Smooth muscle cell (in vitro differentiated cells): ENCODE results near the gene ADGRG4. TPM values are rescaled to one million over a fixed set of nuclear protein-coding genes. Genes with fewer than 3 reads are reported as not detected.

ENCODE experiments used
- DNase-seq: peaks from one replicate; lab custom pipeline; 2025; ENCODE audit not compliant: unreplicated experiment; lab: John Stamatoyannopoulos, UW
- H2AFZ ChIP-seq: fragments of 200-600 bp; sonication (generic); 2 replicates; pipeline ENCODE4 v1.6.0; 2016; ENCODE audit warnings: antibody characterized with exemption, low read depth, mild to moderate bottlenecking
- H3F3A ChIP-seq: fragments of 200-600 bp; sonication (generic); 2 replicates; pipeline ENCODE4 v1.6.0; 2017; ENCODE audit warnings: antibody characterized with exemption, low read depth
- H3K27ac ChIP-seq: fragments of 200-600 bp; sonication (generic); 2 replicates; pipeline ENCODE4 v1.5.1; 2016; ENCODE audit warnings: low read depth, mild to moderate bottlenecking
- H3K27me3 ChIP-seq: fragments of 200-600 bp; sonication (generic); 2 replicates; pipeline ENCODE4 v1.6.1; 2016; ENCODE audit warnings: low read depth, mild to moderate bottlenecking
- H3K36me3 ChIP-seq: fragments of 200-600 bp; sonication (generic); 2 replicates; pipeline ENCODE4 v1.5.1; 2016; ENCODE audit warnings: low read depth
- H3K4me1 ChIP-seq: fragments of 200-600 bp; sonication (generic); 2 replicates; pipeline ENCODE4 v1.5.1; 2016; ENCODE audit warnings: low read depth
- H3K4me2 ChIP-seq: fragments of 200-600 bp; sonication (generic); 2 replicates; pipeline ENCODE4 v1.6.0; 2016; ENCODE audit warnings: mild to moderate bottlenecking
- H3K4me3 ChIP-seq: fragments of 200-600 bp; sonication (generic); 2 replicates; pipeline ENCODE4 v1.5.1; 2016; ENCODE audit warnings: mild to moderate bottlenecking
- H3K79me2 ChIP-seq: fragments of 200-600 bp; sonication (generic); 2 replicates; pipeline ENCODE4 v1.6.0; 2016; ENCODE audit warnings: low read depth, mild to moderate bottlenecking
- H3K9ac ChIP-seq: fragments of 200-600 bp; sonication (generic); 2 replicates; pipeline ENCODE4 v1.6.0; 2016; ENCODE audit warnings: low read depth
- H3K9me3 ChIP-seq: fragments of 200-600 bp; sonication (generic); replicated peaks from 2 replicates; pipeline ENCODE4 v1.5.1; 2016; ENCODE audit warnings: low read depth
- H4K20me1 ChIP-seq: fragments of 200-600 bp; sonication (generic); 2 replicates; pipeline ENCODE4 v1.6.0; 2016; ENCODE audit warnings: low read depth
- CTCF ChIP-seq: fragments of 200-600 bp; sonication (generic); IDR thresholded peaks from 2 replicates; pipeline ENCODE4 v1.5.1; 2017; ENCODE audit warnings: borderline replicate concordance, mild to moderate bottlenecking, antibody characterized with exemption; ENCODE audit not compliant: insufficient read depth, poor library complexity, severe bottlenecking
- whole genome bisulfite sequencing: methylation state at CpG from one replicate; pipeline ENCODE4 v1.1.7; 2016; ENCODE audit warnings: low lambda C conversion rate; 5-methylcytosine and 5-hydroxymethylcytosine counted together
- polyA plus RNA-seq: library from polyadenylated mRNA; unstranded; fragments of >200 nt; fragmentation: Nextera tagmentation; extraction: Ambion mirVana; gene quantifications from 2 replicates; pipeline ENCODE4 v1.2.1, GENCODE V29; 2016
- total RNA-seq: library from RNA; depleted of rRNA; stranded (reverse); fragments of >200 nt; gene quantifications from 2 replicates; pipeline ENCODE4 v1.2.3, GENCODE V29; 2014

The ADGRG4 gene
- total and polyA plus RNA-seq, 2 experiments from 2014 or later, result not detected

GRCh38 chrX:136318156-136318555 lies 17.4 kb downstream of the ADGRG4 start:
- Histone ChIP-seq H3K79me2 (no peaks in the 10 kb centered on the region), H3K9me3 (no peaks in the 10 kb centered on the region)

GRCh38 chrX:136318895-136319597 lies 18.3 kb downstream of the ADGRG4 start:
- Histone ChIP-seq H4K20me1 (no peaks in the 10 kb centered on the region), H3K9me3 (no peaks in the 10 kb centered on the region), H3K36me3 (no peaks in the 10 kb centered on the region), H3K27ac (no peak overlapping the region), H3K27me3 (no peaks in the 10 kb centered on the region), H3K4me1 (no peaks in the 10 kb centered on the region), H3K4me3 (no peak overlapping the region), H3K4me2 (no peak overlapping the region), H3K9ac (no peak overlapping the region), H3K79me2 (no peaks in the 10 kb centered on the region), H2AFZ (no peak overlapping the region), H3F3A (no peaks in the 10 kb centered on the region)
- DNase-seq, result no peak
- 83% methylated on average over 8 of the region's 8 CpGs for WGBS
- no peak for TF ChIP-seq CTCF

More at GRCh38 chrX:136318156-136318555, 17.4 kb downstream of the ADGRG4 start:
- TF ChIP-seq CTCF, result no peak
- H3K36me3 ChIP-seq, result no peaks in the 10 kb centered on the region
- no peak overlapping the region for H3K4me2 ChIP-seq
- H3F3A ChIP-seq, result no peaks in the 10 kb centered on the region
- WGBS, result 88% methylated on average over 2 of the region's 2 CpGs
- no peak overlapping the region for H2AFZ ChIP-seq
- no peaks in the 10 kb centered on the region for H3K27me3 ChIP-seq
- H3K4me1 ChIP-seq, result no peaks in the 10 kb centered on the region
- no peak overlapping the region for H3K4me3 ChIP-seq
- H3K9ac ChIP-seq, result no peak overlapping the region
- DNase-seq, result no peak
- H4K20me1 ChIP-seq, result no peaks in the 10 kb centered on the region
- H3K27ac ChIP-seq, result no peak overlapping the region

GRCh38 chrX:136319600-136319999 lies 18.8 kb downstream of the ADGRG4 start:
- no peak for TF ChIP-seq CTCF
- no peak overlapping the region for H2AFZ ChIP-seq
- H3F3A ChIP-seq, result no peaks in the 10 kb centered on the region
- no peaks in the 10 kb centered on the region for H3K27me3 ChIP-seq
- H3K36me3 ChIP-seq, result no peaks in the 10 kb centered on the region
- H3K4me3 ChIP-seq, result no peak overlapping the region
- no peak overlapping the region for H3K4me2 ChIP-seq
- H4K20me1 ChIP-seq, result no peaks in the 10 kb centered on the region
- no peaks in the 10 kb centered on the region for H3K4me1 ChIP-seq
- no peaks in the 10 kb centered on the region for H3K79me2 ChIP-seq
- no peak for DNase-seq
- no peak overlapping the region for H3K9ac ChIP-seq
- H3K27ac ChIP-seq, result no peak overlapping the region
- H3K9me3 ChIP-seq, result no peaks in the 10 kb centered on the region

GRCh38 chrX:136321532-136321931 lies 20.8 kb downstream of the ADGRG4 start:
- H3K79me2 ChIP-seq, result no peaks in the 10 kb centered on the region
- no peak for DNase-seq
- H3K27me3 ChIP-seq, result no peaks in the 10 kb centered on the region
- no peak overlapping the region for H3K4me3 ChIP-seq
- no peak overlapping the region for H3K27ac ChIP-seq
- no peaks in the 10 kb centered on the region for H3F3A ChIP-seq
- no peaks in the 10 kb centered on the region for H3K36me3 ChIP-seq
- TF ChIP-seq CTCF, result no peak
- H2AFZ ChIP-seq, result no peak overlapping the region
- H3K4me1 ChIP-seq, result no peaks in the 10 kb centered on the region
- no peaks in the 10 kb centered on the region for H3K9me3 ChIP-seq
- H4K20me1 ChIP-seq, result no peaks in the 10 kb centered on the region
- H3K9ac ChIP-seq, result no peak overlapping the region
- H3K4me2 ChIP-seq, result no peak overlapping the region
- 72% methylated on average over 3 of the region's 3 CpGs for WGBS
